Fibroblast of skin of right quadriceps (primary cell): ENCODE results near the gene VDAC1.
"Not testable (repeated sequence)": the region's sequence is repeated elsewhere in the genome, so short reads cannot be mapped to it uniquely, and the experiment has no call there.

Experiments
- DNase-seq: peaks from one replicate; pipeline ENCODE4 v3.0.0-alpha.2; 2013

VDAC1 gene

DNA sequence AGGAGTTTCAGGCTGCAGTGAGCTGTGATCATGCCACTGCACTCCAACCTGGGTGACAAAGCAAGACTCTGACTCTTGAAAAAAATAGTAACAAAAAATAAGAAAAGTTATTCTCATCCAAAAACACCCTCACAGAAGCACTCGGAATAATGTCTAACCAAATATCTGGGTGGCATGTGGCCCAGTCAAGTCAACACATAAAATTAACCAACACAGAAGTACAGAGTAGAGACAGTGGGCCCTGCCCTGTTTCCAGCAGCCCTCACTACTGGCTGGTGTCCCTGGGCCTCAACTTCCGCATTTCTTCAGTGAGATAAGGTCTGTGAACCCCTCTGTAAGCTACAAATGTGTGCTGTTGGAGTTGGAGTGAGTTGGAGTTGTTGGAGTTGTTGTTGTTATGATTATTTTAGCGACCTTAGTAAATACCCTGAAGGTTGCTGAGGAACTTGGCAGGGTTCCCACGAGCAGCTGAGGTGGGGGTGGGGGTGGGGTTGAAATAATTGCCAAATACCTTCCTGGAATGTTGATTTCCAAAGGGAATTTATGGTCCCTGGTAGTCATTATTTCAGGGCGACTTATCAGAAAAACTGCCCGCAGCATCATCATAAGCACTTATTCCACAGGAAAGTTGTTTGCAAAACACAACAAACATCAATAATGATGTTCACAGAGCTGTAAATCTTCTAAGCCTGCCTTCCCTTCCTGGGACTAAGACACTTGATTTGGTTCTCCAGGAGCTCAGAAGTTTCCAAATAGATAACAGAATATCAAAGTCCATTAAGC, 66.5 kb downstream of the VDAC1 start:
- no peak for DNase-seq

DNA sequence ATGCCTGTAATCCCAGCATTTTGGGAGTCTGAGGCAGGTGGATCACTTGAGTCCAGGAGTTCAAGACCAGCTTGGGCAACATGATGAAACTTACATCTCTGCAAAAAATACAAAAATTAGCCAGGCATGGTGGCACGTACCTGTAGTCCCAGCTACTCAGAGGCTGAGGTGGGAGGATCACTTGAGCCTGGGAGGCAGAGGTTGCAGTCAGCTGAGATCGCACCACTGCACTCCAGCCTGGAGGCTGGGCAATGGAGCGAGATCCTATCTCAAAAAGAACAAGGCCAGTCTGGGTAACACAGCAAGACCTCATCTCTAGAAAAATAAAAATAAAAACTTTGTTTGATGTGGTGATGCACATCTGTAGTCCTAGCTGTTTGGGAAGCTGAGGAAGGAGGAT, 67.1 kb downstream of the VDAC1 start:
- not testable (repeated sequence) for DNase-seq

DNA sequence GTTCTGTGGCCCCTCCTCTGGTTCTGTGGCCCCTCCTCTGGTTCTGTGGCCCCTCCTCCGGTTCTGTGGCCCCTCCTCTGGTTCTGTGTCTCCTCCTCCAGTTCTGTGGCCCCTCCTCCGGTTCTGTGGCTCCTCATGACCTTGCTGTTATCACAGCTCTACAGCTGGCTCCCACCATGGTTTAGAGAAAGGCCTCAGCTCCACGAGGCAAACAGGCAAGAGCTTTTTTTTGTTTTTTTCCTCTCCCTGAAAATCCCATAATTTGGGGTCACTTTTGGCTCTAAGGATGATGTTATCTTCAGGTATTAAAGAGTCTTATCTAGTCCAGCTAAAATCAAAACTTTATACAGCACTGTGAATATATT, 68.1 kb downstream of the VDAC1 start:
- DNase-seq = no peak

DNA sequence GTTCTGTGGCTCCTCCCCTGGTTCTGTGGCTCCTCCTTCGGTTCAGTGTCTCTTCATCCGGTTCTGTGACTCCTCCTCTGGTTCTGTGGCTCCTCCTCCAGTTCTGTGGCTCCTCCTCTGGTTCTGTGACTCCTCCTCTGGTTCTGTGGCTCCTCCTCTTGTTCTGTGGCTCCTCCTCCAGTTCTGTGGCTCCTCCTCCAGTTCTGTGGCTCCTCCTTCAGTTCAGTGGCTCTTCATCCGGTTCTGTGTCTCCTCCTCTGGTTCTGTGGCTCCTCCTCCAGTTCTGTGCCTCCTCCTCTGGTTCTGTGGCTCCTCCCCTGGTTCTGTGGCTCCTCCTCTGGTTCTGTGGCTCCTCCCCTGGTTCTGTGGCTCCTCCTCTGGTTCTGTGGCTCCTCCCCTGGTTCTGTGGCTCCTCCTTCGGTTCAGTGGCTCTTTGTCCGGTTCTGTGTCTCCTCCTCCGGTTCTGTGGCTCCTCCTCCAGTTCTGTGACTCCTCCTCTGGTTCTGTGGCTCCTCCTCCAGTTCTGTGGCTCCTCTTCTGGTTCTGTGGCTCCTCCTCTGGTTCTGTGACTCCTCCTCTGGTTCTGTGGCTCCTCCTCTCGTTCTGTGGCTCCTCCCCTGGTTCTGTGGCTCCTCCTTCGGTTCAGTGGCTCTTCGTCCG, 68.7 kb downstream of the VDAC1 start:
- not testable (repeated sequence) for DNase-seq

DNA sequence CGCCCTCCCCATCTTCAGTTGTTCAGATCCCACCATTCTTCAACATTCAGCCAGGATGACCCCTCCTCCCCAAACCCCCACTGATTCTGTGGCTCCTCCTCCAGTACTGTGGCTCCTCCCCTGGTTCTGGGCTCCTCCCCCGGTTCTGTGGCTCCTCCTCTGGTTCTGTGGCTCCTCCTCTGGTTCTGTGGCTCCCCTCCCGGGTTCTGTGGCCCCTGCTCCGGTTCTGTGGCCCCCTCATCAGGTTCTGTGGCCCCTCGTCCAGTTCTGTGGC, 69.2 kb downstream of the VDAC1 start:
- no peak for DNase-seq

DNA sequence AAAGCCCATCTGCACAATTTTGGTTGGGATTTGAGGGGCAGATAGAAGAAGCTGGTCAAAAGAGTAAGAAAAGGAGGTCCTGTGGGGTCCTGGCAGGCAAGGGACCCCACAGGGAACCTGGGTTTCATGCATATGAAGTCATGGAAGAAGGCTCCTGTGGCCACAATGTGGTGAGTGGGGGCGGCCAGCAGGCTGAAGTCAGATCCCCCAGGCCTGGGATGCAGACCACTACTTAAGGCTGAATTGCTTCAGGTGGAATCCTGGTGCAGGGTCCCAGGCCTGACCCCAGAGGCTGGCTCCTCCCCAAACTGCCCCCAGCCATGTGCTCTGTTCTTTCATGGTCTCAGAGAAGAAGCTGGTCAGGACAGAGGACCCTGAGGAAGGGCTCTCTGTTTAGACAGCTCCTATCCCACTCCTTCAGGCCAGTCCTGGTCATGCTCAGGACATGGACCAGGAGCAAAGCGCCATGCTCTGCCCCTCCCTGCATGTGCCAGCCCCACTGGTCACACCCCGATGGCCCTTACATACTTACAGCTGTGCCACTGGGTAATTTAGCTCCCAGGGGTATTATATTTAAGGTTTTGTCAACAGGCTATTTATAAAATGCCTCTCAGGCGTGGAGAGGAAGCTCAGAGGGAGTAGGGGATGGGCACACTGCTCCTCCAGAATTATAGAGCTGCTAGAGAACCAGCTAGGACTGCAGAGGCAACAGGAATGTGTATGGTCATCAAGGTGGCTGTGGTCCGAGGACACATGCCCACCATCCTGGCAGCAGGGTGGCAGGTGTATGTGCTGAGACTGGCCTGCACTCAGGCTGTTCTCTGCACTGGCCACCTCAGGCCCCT, 69.7 kb downstream of the VDAC1 start:
- no peak for DNase-seq

DNA sequence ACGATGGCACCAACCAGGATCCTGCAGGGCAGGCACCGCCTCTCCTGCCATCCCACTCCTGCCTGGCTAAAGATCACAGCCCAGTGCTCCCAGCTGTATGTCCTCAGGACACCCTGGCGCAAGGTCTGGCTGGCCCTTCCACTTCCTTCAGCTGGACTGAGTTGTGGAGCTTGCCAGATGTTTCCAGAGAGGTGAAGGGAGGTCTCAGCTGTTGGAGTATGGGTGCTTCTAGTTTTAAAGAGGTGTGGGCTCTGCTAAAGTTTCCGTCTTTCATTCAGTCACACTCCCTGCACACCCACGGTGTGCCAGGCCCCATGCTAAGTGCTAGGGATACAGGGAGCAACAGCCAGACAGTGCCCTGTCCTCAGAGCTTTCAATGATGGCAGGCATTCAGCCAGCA, 70.5 kb downstream of the VDAC1 start:
- no peak for DNase-seq

DNA sequence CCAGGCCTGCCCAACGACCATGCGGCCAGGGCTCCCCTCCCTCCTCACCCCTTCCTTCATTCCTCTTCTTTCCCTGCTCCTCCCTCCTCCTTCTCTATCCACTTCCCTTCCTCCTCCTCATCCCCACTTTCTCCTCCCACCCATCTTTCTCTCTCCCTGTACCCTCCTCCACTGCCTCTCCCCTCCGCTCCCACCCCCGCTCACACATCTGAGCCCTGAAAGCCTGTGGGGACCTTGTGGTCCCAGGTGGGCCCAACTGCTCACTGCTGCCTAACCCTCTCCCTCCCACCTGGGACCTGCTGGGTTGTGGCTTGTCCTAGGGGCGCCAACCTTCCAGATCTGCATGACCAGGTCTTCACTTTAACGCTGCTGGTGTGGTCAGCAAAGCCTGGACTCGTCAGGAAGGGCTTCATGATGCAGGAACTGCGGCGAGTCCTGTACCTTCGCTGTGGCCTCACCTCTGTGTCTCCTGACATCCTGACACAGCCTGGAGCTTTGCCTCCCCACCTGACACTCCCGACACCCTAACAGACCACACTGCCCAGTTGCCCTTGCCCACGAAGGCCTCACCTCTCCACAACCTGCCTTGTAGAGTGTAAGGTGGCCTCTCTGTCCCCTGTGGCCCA, 71.0 kb downstream of the VDAC1 start:
- no peak for DNase-seq

DNA sequence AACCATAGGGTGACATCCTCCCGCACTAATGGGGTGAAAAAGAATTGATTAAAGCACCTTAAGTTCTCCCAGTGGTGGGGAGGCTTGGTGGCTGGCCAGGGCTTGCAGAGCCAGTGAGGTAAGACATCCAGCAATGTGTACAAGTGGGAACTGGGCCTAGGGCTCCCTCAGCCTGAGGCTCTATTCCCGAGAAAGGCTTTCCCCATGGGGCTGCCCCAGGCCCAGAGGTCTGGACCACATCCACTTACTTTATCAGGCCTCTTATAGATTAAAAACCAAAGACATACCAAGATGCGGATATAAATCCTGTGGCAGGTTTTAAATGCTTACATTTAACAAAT, 71.6 kb downstream of the VDAC1 start:
- DNase-seq = no peak

DNA sequence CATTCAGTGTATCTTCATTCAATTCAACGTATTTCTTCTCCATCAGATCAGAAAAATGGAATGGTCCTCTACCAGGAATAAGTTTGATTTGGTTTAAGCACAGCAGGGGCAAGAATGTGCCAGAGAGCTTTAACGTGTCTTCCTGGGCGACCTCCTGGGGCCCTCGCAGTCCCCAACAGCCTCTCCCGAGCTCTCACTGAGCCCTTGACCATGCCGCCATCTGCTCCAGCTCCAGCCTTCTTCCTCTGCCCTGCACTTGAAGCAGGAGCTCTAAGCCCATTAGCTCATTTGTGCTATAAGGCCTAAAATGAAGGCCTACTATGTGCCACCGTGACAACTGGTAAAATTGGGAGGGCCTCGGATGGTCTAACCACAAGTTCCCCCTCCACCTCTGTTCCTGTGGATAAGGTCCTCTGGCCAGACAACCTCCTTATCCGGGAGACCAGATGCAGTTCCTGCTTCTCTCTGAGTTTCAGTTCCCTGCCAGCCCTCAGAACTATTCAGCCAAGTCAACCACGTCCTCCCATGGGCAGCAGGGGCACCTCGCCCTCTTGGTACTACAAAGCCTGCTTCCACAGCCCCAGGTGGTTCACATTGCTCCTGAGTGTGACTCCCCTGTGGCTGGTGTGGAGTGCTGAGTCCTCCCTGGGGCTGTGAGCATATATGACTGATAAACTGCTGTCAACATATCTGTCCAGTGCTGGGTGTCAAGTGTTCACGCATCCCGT, 72.2 kb downstream of the VDAC1 start:
- DNase-seq = no peak

DNA sequence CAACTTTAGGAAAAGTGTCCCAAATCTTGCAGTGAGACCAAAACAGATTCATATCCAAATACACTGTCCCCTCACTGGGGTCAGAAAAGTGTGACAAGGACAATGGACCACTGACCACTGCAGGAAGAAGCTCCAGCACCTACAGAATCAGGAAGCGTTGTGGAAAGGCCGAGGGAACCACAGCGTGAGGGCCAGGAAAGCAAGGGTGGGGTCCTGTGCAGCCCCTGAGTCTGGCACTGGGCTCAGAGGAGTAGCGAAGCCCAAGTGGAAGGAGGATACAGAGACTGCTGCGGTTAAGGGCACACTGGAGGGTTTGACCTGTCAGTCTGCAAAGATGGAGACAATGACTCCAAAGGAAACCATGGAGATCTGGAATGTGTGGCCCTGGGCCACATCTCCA, 73.2 kb downstream of the VDAC1 start:
- DNase-seq = no peak

DNA sequence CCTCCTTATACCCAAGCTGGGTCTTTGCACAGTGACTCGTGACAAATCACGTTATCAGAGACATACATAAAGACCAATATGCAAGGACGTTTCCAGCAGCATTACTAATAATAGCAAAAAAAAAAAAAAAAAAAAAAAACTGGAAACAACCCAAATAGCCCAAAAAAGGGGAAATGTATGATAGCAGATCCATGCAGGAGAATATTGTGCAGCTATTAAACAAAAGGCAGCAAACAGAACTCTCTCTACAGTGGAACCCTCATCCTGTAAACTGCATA, 74.0 kb downstream of the VDAC1 start:
- DNase-seq = no peak

DNA sequence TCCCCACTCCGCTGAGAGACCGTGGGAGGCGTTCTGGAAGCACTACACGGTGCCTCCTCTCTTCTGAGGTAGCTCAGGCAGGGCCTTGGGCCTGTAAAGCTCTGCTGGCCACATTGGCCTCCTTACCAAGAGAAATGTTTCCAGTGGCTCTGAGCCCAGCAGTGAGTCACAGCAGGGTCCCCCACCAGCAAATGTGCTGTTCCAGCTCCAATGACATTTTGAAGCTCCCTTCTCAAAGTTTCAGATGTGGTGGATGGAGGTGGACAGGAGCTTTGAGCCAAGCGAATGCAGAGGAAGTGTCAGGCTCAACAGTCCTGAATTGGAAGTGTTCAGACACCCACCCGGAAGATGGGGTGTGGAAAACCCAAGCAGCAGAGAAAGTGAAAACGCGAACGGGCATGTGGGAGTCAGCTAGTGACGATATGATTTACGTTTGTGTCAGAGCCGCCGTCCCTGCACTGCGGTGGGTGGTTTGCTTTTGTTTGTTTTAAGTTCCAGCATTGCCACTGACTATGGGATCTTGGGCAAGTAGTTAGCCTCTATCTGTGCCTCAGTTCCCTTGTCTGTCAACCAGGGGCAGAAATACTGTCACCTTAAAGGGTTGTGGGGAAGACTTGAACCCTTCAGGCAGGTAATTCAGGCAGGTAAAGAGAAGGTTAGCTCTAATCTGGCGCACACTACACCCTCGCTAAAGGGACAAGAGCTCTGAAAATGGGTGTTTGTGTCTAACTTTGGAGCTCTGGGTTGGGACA, 74.5 kb downstream of the VDAC1 start:
- DNase-seq = peak; percentile 62

DNA sequence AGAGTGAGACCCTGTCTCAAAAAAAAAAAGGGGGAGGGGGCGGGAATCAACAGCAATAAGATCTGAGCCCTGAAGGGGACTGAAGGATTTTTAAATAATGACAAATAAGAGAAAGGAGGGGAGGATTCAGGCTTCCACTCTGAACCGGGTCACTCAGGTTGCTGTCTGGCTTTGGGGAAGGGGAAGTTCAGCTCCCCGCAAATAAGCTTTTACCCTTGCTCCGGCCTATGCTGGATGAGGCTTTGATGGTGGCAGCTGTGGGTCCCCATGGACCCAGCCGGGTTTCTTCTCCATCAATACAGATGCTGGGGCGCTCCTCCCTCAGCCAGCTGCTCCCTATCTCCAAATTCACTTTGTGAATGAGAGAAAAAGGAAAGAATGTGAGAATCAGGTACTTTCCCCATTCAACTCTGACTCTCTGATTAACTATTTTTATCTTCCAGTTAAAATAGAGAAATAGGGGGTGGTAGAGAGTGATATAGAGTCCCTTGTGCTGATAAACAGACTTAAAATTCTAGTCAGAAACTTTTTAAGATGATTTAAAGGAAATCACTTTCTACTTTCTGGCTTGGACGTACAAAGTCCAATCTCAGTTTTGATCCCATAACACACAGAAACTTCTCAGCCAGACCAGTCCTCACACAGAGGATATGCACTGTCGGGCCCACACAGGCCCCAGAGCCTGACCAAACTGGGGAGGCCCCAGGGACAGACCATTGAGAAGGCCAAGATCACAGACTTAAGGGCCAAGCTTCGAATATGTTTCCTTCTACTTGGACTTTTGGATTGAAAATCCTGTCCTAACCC, 76.0 kb downstream of the VDAC1 start:
- DNase-seq = no peak

DNA sequence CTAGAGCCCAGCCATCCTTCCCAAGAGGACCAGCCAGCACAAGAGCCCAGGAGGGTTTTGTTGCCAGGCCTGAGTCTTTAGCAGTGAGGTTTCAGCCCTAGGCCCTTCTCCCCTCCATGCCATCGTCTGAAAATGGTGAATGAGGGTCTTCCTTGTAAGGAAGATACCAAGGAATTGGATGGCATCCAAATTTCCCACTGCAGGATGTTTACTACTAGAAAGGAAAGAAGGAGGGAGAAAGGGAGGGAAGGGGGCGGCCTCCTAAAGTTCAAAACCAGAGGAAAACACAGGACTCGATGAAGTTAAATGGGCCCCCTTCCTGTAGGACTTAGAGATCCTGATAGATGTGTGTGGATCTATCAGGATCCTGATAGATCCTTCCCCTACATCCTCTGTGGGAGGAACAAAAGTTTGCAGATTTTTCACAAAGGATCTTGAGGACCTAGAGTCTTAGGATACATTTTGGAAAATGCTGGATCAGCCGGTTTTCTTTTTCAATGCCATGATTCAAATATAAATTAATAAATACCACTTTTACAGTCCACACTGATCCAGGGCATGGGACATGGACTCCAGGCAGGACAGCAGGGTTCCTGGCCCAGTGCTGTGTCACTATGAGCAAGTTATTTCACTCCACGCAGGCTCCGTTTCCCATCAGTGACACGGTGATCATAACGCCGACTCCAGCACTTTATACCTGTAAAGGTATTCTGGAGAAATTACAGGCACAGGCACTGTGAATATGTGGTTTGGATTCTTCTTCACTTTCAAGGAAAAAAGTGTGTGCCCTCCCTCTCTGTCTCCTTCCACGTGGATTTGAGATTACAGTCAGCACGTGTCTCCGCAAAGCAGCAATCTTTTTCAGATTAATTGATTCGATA, 77.2 kb downstream of the VDAC1 start:
- no peak for DNase-seq

DNA sequence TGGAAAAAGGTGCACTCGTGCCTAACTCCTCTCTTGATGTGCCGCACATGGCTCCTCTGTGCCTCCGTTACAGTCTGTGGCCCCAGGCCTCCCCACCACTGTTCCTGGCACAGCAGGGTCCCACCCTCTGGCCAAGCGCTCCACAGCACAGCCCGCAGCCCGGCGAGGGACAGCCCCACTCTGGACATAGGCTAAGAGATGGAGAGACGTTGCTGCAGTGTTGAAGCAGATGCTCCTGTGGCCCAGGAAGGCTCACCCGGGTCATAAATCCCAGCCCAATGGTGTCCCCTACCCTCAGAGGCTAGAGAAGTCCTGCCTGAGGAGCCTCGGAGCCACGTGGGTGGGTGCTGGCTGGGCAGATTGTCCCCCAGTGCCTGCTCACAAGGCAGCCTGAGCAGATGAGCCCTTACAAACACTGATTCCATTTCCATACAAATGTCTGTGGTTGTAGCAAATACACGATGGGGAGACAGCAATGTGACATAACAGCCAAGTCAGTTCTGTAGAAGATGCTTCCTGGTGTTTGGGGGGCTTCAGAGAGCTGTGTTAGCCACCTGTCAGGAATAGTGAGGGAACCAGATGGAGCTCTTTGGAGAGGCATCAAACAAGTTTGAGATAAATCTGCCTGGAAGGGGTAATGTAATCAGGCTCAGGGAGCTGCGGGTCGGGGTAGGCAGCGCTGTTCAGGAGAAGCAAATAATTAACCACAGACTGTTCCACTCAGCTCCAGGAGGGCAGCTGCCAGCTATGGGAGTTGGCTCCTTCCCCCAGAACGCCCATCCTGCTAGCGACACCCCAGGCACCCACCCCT, 78.1 kb downstream of the VDAC1 start:
- DNase-seq = no peak

DNA sequence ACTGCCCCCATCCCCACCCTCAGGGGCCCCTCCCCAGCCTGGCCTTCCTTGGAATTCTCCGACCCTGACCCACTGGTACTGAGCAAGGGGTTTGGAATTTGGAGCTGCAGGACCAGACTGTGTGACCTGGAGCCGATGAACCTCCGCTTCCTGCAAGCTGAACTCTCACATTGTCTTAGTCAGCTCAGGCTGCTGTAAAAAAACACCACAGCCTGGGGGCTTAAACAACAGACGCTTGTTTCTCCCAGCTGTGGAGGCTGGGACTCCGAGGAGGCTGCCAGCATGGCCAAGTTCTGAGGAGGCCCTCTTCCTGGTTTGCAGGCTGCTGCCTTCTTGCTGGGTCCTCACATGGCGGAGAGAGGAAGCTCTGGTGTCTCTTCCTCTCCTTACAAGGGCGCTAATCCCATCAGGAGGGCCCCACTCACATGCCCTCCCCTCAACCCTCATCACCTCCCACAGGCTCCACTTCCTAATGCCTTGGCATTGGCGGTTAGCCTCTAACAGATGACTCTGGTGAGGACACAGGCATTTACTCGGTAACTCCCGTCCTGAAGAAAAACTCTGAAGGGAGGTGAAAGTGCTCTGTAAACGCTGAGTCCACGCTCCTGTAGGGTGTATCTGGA, 78.8 kb downstream of the VDAC1 start:
- peak; percentile 10 for DNase-seq

DNA sequence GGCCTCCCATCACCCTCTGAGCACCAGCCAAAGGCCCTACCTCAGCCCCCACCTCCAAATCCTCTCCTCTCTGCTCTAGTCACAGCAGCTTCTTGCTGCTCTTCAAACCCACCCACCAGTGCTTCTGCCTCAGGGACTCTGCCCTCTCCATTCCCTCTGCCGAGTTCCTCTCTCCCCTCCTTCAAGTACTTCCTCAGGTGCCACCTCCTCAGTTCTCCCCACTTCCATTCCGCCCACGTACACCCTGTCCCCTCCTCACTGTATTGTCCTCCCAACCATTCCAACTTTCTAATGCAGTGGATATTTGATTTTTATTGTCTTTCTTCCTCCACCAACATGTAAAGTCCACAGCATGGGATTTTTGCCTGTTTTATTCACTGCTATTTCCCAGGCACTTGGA, 79.5 kb downstream of the VDAC1 start:
- DNase-seq = no peak

DNA sequence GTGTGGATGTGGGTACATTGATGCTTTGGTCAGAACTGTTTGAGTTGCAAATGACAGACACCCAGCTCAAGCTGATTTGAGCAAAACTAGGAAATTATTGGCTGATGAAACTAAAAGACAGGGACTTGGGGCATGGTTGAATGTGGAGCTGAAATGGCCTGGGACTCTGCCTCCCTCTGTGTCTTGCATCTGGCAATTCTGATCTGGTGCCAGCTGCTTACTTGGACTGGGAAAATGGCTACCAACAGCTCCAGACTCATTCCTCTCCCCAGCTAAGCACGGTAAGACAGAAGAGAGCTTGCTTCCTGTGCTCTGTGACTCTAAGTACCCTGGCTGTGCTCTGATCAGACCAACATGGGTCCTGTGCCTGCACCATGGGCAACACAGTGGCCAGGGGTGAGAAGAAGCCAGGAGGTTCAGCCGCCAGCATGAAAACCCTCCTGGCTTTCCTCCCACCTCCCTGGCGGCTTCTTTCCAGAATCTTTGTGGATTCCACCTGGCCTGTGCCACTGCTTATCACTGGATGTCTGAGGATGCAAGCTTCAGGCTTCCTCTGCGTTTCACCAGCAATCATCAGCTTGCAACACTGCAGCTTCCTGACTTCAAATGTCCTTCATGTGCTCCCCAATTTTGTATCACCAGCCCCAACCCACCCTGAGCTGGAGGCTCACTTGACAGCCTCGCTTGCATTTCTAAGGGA, 80.4 kb downstream of the VDAC1 start:
- no peak for DNase-seq
